DMS153 treated with DMSO at 0.1 percent for 48 hours (cell line): Measurements from ENCODE around the gene PTGR1.
A peak's percentile ranks its signal among the peaks of the same experiment; 100 is the strongest.
"Not testable (repeated sequence)": the region's sequence is repeated elsewhere in the genome, so short reads cannot be mapped to it uniquely, and the experiment has no call there.

ENCODE experiments used
- DNase-seq: peaks from one replicate; lab custom pipeline; 2025; ENCODE audit not compliant: unreplicated experiment; lab: John Stamatoyannopoulos, UW

PTGR1 gene

GRCh38 chr9:111599092-111599954 is at the start of gene PTGR1:
PTGR1 (minus strand) TSS chr9:111599647; CDS start chr9:111597422, 2,225 bp downstream.
- DNase-seq = no peak

- no peak for DNase-seq
These were observed 49.6 kb upstream of the PTGR1 start for GRCh38 chr9:111649016-111649415.

- no peak for DNase-seq
These were observed 48.6 kb upstream of the PTGR1 start for GRCh38 chr9:111648066-111648465.

GRCh38 chr9:111646417-111646816 is 47.0 kb upstream of the PTGR1 start:
- DNase-seq = no peak

- DNase-seq = no peak
These were observed 46.4 kb upstream of the PTGR1 start for GRCh38 chr9:111645806-111646205.

- DNase-seq = no peak
These were observed 44.8 kb upstream of the PTGR1 start for GRCh38 chr9:111644195-111644772.

- DNase-seq = no peak
These were observed 38.0 kb upstream of the PTGR1 start for GRCh38 chr9:111637421-111637950.

- no peak for DNase-seq
These were observed 35.4 kb upstream of the PTGR1 start for GRCh38 chr9:111634860-111635259.

- DNase-seq = no peak
These were observed 33.9 kb upstream of the PTGR1 start for GRCh38 chr9:111633389-111633736.

GRCh38 chr9:111632695-111633388 is 33.4 kb upstream of the PTGR1 start:
- no peak for DNase-seq

GRCh38 chr9:111632060-111632459 is 32.6 kb upstream of the PTGR1 start:
- DNase-seq = no peak

- peak; percentile 96 for DNase-seq
These were observed 31.9 kb upstream of the PTGR1 start, which contains the start of gene DNAJC25 for GRCh38 chr9:111631214-111631971. DNAJC25 (plus strand) TSS chr9:111631334; CDS start chr9:111631408, 74 bp downstream.

GRCh38 chr9:111630964-111631213 is 31.4 kb upstream of the PTGR1 start:
- no peak for DNase-seq

GRCh38 chr9:111630182-111630963 is 30.9 kb upstream of the PTGR1 start:
- DNase-seq = no peak

GRCh38 chr9:111628411-111628810 is 29.0 kb upstream of the PTGR1 start:
- no peak for DNase-seq

GRCh38 chr9:111627260-111627963 is 28.0 kb upstream of the PTGR1 start:
- no peak for DNase-seq

GRCh38 chr9:111622626-111623025 is 23.2 kb upstream of the PTGR1 start:
- no peak for DNase-seq

- DNase-seq = no peak
These were observed 22.5 kb upstream of the PTGR1 start for GRCh38 chr9:111621895-111622480.

GRCh38 chr9:111617349-111617748 is 17.9 kb upstream of the PTGR1 start:
- DNase-seq = not testable (repeated sequence)
